Measurements from ENCODE around the gene FGG. TPM values are rescaled to one million over a fixed set of nuclear protein-coding genes. Genes with fewer than 3 reads are reported as not detected.

FGG gene
- total and polyA plus RNA-seq, 4 donors: 0.87 to 2.0 TPM; not detected in 2

GRCh38 chr4:154630324-154630723 lies 17.9 kb upstream of the FGG start:
- DNase-seq: no peak
- H3K27me3 ChIP-seq (ENCODE audit: control insufficient read depth in 1 of 2, insufficient read depth in 2 of 2, low read length in 1 of 2): no peaks in the 10 kb centered on the region

GRCh38 chr4:154626793-154627484 lies 14.5 kb upstream of the FGG start:
- no peak overlapping the region for H3K27ac ChIP-seq (ENCODE audit: low read depth in 1 of 2, low read length in 2 of 2)
- intact Hi-C loops (cut with DNase I): no loop called here
- H3K27me3 ChIP-seq (ENCODE audit: control insufficient read depth in 1 of 2, insufficient read depth in 2 of 2, low read length in 1 of 2): no peaks in the 10 kb centered on the region
- no peaks in the 10 kb centered on the region for H3K9me3 ChIP-seq (ENCODE audit: control insufficient read depth, low read length)
- H3K4me3 ChIP-seq (ENCODE audit: low read length in 2 of 2): peak overlapping the region in 1 of 2 donors; percentile 28
- ATAC-seq (ENCODE audit: low FRiP score) (peak; percentile 82), DNase-seq (peak; percentile 60 to 89)
- no peaks in the 10 kb centered on the region for H3K4me1 ChIP-seq (ENCODE audit: control insufficient read depth in 1 of 2, insufficient read depth in 2 of 2, low read length in 2 of 2)
- no peaks in the 10 kb centered on the region for H3K36me3 ChIP-seq (ENCODE audit: control insufficient read depth in 1 of 2, insufficient read depth in 2 of 2, low read length in 1 of 2)
- WGBS, 2 donors: 5% methylated on average over 38 to 48 of the region's 48 CpGs

More at GRCh38 chr4:154630324-154630723, 17.9 kb upstream of the FGG start:
- ATAC-seq (ENCODE audit: low FRiP score): no peak
- no peaks in the 10 kb centered on the region for H3K36me3 ChIP-seq (ENCODE audit: control insufficient read depth in 1 of 2, insufficient read depth in 2 of 2, low read length in 1 of 2)
- intact Hi-C loops (cut with DNase I): no loop called here
- H3K27ac ChIP-seq (ENCODE audit: low read depth in 1 of 2, low read length in 2 of 2): no peak overlapping the region
- no peaks in the 10 kb centered on the region for H3K9me3 ChIP-seq (ENCODE audit: control insufficient read depth, low read length)
- H3K4me1 ChIP-seq (ENCODE audit: control insufficient read depth in 1 of 2, insufficient read depth in 2 of 2, low read length in 2 of 2): no peaks in the 10 kb centered on the region
- H3K4me3 ChIP-seq (ENCODE audit: low read length in 2 of 2): no peak overlapping the region

GRCh38 chr4:154625971-154626370 lies 13.5 kb upstream of the FGG start:
- H3K4me1 ChIP-seq (ENCODE audit: control insufficient read depth in 1 of 2, insufficient read depth in 2 of 2, low read length in 2 of 2): no peaks in the 10 kb centered on the region
- DNase-seq: no peak
- no peaks in the 10 kb centered on the region for H3K36me3 ChIP-seq (ENCODE audit: control insufficient read depth in 1 of 2, insufficient read depth in 2 of 2, low read length in 1 of 2)
- no peak overlapping the region for H3K27ac ChIP-seq (ENCODE audit: low read depth in 1 of 2, low read length in 2 of 2)
- H3K27me3 ChIP-seq (ENCODE audit: control insufficient read depth in 1 of 2, insufficient read depth in 2 of 2, low read length in 1 of 2): no peaks in the 10 kb centered on the region
- no peak overlapping the region for H3K4me3 ChIP-seq (ENCODE audit: low read length in 2 of 2)
- intact Hi-C loops (cut with DNase I): no loop called here
- 95% methylated on average over 3 of the region's 3 CpGs for WGBS, 2 donors
- no peaks in the 10 kb centered on the region for H3K9me3 ChIP-seq (ENCODE audit: control insufficient read depth, low read length)
- ATAC-seq (ENCODE audit: low FRiP score): no peak

GRCh38 chr4:154623995-154624394 lies 11.5 kb upstream of the FGG start:
- ATAC-seq (ENCODE audit: low FRiP score) (no peak), DNase-seq (no peak)
- intact Hi-C loops (cut with DNase I): no loop called here
- Histone ChIP-seq H3K27ac (ENCODE audit: low read depth in 1 of 2, low read length in 2 of 2) (no peak overlapping the region), H3K36me3 (ENCODE audit: control insufficient read depth in 1 of 2, insufficient read depth in 2 of 2, low read length in 1 of 2) (no peaks in the 10 kb centered on the region), H3K9me3 (ENCODE audit: control insufficient read depth, low read length) (no peaks in the 10 kb centered on the region), H3K4me1 (ENCODE audit: control insufficient read depth in 1 of 2, insufficient read depth in 2 of 2, low read length in 2 of 2) (no peaks in the 10 kb centered on the region), H3K27me3 (ENCODE audit: control insufficient read depth in 1 of 2, insufficient read depth in 2 of 2, low read length in 1 of 2) (no peaks in the 10 kb centered on the region), H3K4me3 (ENCODE audit: low read length in 2 of 2) (no peak overlapping the region)
- WGBS, 2 donors: 90 to 94% methylated on average over 7 of the region's 7 CpGs

- H3K27ac ChIP-seq (ENCODE audit: low read depth in 1 of 2, low read length in 2 of 2): no peak overlapping the region
Observed at GRCh38 chr4:154623436-154623835, 11.0 kb upstream of the FGG start.

GRCh38 chr4:154622598-154622997 lies 10.1 kb upstream of the FGG start:
- peak; percentile 52 for ATAC-seq (ENCODE audit: low FRiP score)

More at GRCh38 chr4:154623436-154623835, 11.0 kb upstream of the FGG start:
- no peaks in the 10 kb centered on the region for H3K4me1 ChIP-seq (ENCODE audit: control insufficient read depth in 1 of 2, insufficient read depth in 2 of 2, low read length in 2 of 2)
- no peak for ATAC-seq (ENCODE audit: low FRiP score)
- WGBS, 2 donors: 81 to 91% methylated on average over 3 of the region's 3 CpGs
- H3K27me3 ChIP-seq (ENCODE audit: control insufficient read depth in 1 of 2, insufficient read depth in 2 of 2, low read length in 1 of 2): no peaks in the 10 kb centered on the region
- DNase-seq: no peak
- no peaks in the 10 kb centered on the region for H3K36me3 ChIP-seq (ENCODE audit: control insufficient read depth in 1 of 2, insufficient read depth in 2 of 2, low read length in 1 of 2)
- intact Hi-C loops (cut with DNase I): no loop called here
- no peak overlapping the region for H3K4me3 ChIP-seq (ENCODE audit: low read length in 2 of 2)
- no peaks in the 10 kb centered on the region for H3K9me3 ChIP-seq (ENCODE audit: control insufficient read depth, low read length)

GRCh38 chr4:154620111-154620510 lies 7.7 kb upstream of the FGG start:
- WGBS, 2 donors: 45 to 86% methylated on average over 1 of the region's 1 CpG
- Histone ChIP-seq H3K9me3 (ENCODE audit: control insufficient read depth, low read length) (no peaks in the 10 kb centered on the region), H3K4me1 (ENCODE audit: control insufficient read depth in 1 of 2, insufficient read depth in 2 of 2, low read length in 2 of 2) (no peaks in the 10 kb centered on the region), H3K27me3 (ENCODE audit: control insufficient read depth in 1 of 2, insufficient read depth in 2 of 2, low read length in 1 of 2) (no peaks in the 10 kb centered on the region), H3K36me3 (ENCODE audit: control insufficient read depth in 1 of 2, insufficient read depth in 2 of 2, low read length in 1 of 2) (no peaks in the 10 kb centered on the region), H3K27ac (ENCODE audit: low read depth in 1 of 2, low read length in 2 of 2) (no peak overlapping the region), H3K4me3 (ENCODE audit: low read length in 2 of 2) (no peak overlapping the region)
- ATAC-seq (ENCODE audit: low FRiP score): no peak
- DNase-seq: no peak
- intact Hi-C loops (cut with DNase I): loop anchor here in 1 of 2 donors (2.0 kb wide), 1 partner anchor 69 kb away; the partner anchor contains the start of gene PLRG1

More at GRCh38 chr4:154622598-154622997, 10.1 kb upstream of the FGG start:
- H3K36me3 ChIP-seq (ENCODE audit: control insufficient read depth in 1 of 2, insufficient read depth in 2 of 2, low read length in 1 of 2): no peaks in the 10 kb centered on the region
- H3K4me3 ChIP-seq (ENCODE audit: low read length in 2 of 2): no peak overlapping the region
- H3K27ac ChIP-seq (ENCODE audit: low read depth in 1 of 2, low read length in 2 of 2): no peak overlapping the region
- no peaks in the 10 kb centered on the region for H3K4me1 ChIP-seq (ENCODE audit: control insufficient read depth in 1 of 2, insufficient read depth in 2 of 2, low read length in 2 of 2)
- H3K27me3 ChIP-seq (ENCODE audit: control insufficient read depth in 1 of 2, insufficient read depth in 2 of 2, low read length in 1 of 2): no peaks in the 10 kb centered on the region
- intact Hi-C loops (cut with DNase I): no loop called here
- H3K9me3 ChIP-seq (ENCODE audit: control insufficient read depth, low read length): no peaks in the 10 kb centered on the region
- no peak for DNase-seq

GRCh38 chr4:154618708-154619315 lies 6.4 kb upstream of the FGG start:
- ATAC-seq (ENCODE audit: low FRiP score): no peak
- no peaks in the 10 kb centered on the region for H3K4me1 ChIP-seq (ENCODE audit: control insufficient read depth in 1 of 2, insufficient read depth in 2 of 2, low read length in 2 of 2)

GRCh38 chr4:154617820-154618317 lies 5.4 kb upstream of the FGG start:
- Histone ChIP-seq H3K4me1 (ENCODE audit: control insufficient read depth in 1 of 2, insufficient read depth in 2 of 2, low read length in 2 of 2) (no peaks in the 10 kb centered on the region), H3K36me3 (ENCODE audit: control insufficient read depth in 1 of 2, insufficient read depth in 2 of 2, low read length in 1 of 2) (no peaks in the 10 kb centered on the region), H3K27ac (ENCODE audit: low read depth in 1 of 2, low read length in 2 of 2) (no peak overlapping the region), H3K9me3 (ENCODE audit: control insufficient read depth, low read length) (no peaks in the 10 kb centered on the region), H3K27me3 (ENCODE audit: control insufficient read depth in 1 of 2, insufficient read depth in 2 of 2, low read length in 1 of 2) (no peaks in the 10 kb centered on the region), H3K4me3 (ENCODE audit: low read length in 2 of 2) (no peak overlapping the region)
- ATAC-seq (ENCODE audit: low FRiP score) (no peak), DNase-seq (no peak)
- WGBS, 2 donors: 84 to 86% methylated on average over 5 of the region's 5 CpGs
- intact Hi-C loops (cut with DNase I): loop anchor here in 1 of 2 donors (2.0 kb wide), 1 partner anchor 67 kb away; the partner anchor contains the start of gene PLRG1

More at GRCh38 chr4:154618708-154619315, 6.4 kb upstream of the FGG start:
- no peaks in the 10 kb centered on the region for H3K27me3 ChIP-seq (ENCODE audit: control insufficient read depth in 1 of 2, insufficient read depth in 2 of 2, low read length in 1 of 2)
- no peaks in the 10 kb centered on the region for H3K9me3 ChIP-seq (ENCODE audit: control insufficient read depth, low read length)
- no peak overlapping the region for H3K27ac ChIP-seq (ENCODE audit: low read depth in 1 of 2, low read length in 2 of 2)
- intact Hi-C loops (cut with DNase I): loop anchor here in 1 of 2 donors (2.0 kb wide), 1 partner anchor 68 kb away; the partner anchor contains the start of gene PLRG1
- WGBS, 2 donors: 43 to 53% methylated on average over 4 of the region's 4 CpGs
- DNase-seq: peak in 1 of 2 donors; percentile 50
- no peaks in the 10 kb centered on the region for H3K36me3 ChIP-seq (ENCODE audit: control insufficient read depth in 1 of 2, insufficient read depth in 2 of 2, low read length in 1 of 2)
- H3K4me3 ChIP-seq (ENCODE audit: low read length in 2 of 2): no peak overlapping the region

Data from aorta (tissue), 5 donors.